ENCODE measurements around the gene CLRN3.

Gene CLRN3

GRCh38 chr10:127871631-127872010, 21.1 kb downstream of the CLRN3 start:
- H3K4me2 ChIP-seq (ENCODE audit: low read depth, low read length, poor library complexity, severe bottlenecking), result no peak overlapping the region
- H3K9me2 ChIP-seq (replicated peaks; ENCODE audit: low read depth, low read length), result no peaks in the 10 kb centered on the region
- H4K20me1 ChIP-seq (ENCODE audit: insufficient read depth, low read length, poor library complexity, severe bottlenecking), result no peaks in the 10 kb centered on the region
- H2AFZ ChIP-seq (ENCODE audit: low read length), result no peak overlapping the region
- H3K4me3 ChIP-seq (ENCODE audit: low read length, poor library complexity, severe bottlenecking), result no peak overlapping the region
- H3K36me3 ChIP-seq (ENCODE audit: insufficient read depth, low read length), result no peaks in the 10 kb centered on the region
- H3F3A ChIP-seq (ENCODE audit: low read depth), result no peaks in the 10 kb centered on the region
- no peaks in the 10 kb centered on the region for H3K4me1 ChIP-seq (ENCODE audit: insufficient read depth, low read length, poor library complexity, severe bottlenecking)
- no peak overlapping the region for H3K9ac ChIP-seq (ENCODE audit: low read depth, low read length, poor library complexity, severe bottlenecking)
- no peaks in the 10 kb centered on the region for H3K27me3 ChIP-seq (ENCODE audit: insufficient read depth, low read length, poor library complexity, severe bottlenecking)
- H3K9me3 ChIP-seq (ENCODE audit: insufficient read depth, low read depth, low read length), result peaks cover 2% of the 10 kb centered on the region; the same call in 1 of the 2 replicates
- no peaks in the 10 kb centered on the region for H3K79me2 ChIP-seq (ENCODE audit: insufficient read depth, low read length)
- TF ChIP-seq EZH2phosphoT487 (IDR thresholded peaks at IDR 0.05; ENCODE audit: borderline replicate concordance) (no peak), CTCF (conservative IDR thresholded peaks at IDR 0.05; ENCODE audit: low read length) (no peak)

- no peaks in the 10 kb centered on the region for H3K4me1 ChIP-seq (ENCODE audit: insufficient read depth, low read length, poor library complexity, severe bottlenecking)
- TF ChIP-seq EZH2phosphoT487 (IDR thresholded peaks at IDR 0.05; ENCODE audit: borderline replicate concordance) (no peak), CTCF (conservative IDR thresholded peaks at IDR 0.05; ENCODE audit: low read length) (no peak)
These were observed 23.4 kb downstream of the CLRN3 start for GRCh38 chr10:127869329-127869728.

GRCh38 chr10:127867805-127868204, 24.9 kb downstream of the CLRN3 start:
- Histone ChIP-seq H4K20me1 (ENCODE audit: insufficient read depth, low read length, poor library complexity, severe bottlenecking) (no peaks in the 10 kb centered on the region), H3F3A (ENCODE audit: low read depth) (no peaks in the 10 kb centered on the region), H3K9me2 (replicated peaks; ENCODE audit: low read depth, low read length) (no peaks in the 10 kb centered on the region), H3K79me2 (ENCODE audit: insufficient read depth, low read length) (no peaks in the 10 kb centered on the region), H3K36me3 (ENCODE audit: insufficient read depth, low read length) (no peaks in the 10 kb centered on the region), H3K27me3 (ENCODE audit: insufficient read depth, low read length, poor library complexity, severe bottlenecking) (no peaks in the 10 kb centered on the region), H3K4me3 (ENCODE audit: low read length, poor library complexity, severe bottlenecking) (no peak overlapping the region), H3K9ac (ENCODE audit: low read depth, low read length, poor library complexity, severe bottlenecking) (no peak overlapping the region), H3K4me2 (ENCODE audit: low read depth, low read length, poor library complexity, severe bottlenecking) (no peak overlapping the region), H3K9me3 (ENCODE audit: insufficient read depth, low read depth, low read length) (peaks cover 2% of the 10 kb centered on the region; the same call in 1 of the 2 replicates), H3K4me1 (ENCODE audit: insufficient read depth, low read length, poor library complexity, severe bottlenecking) (no peaks in the 10 kb centered on the region), H2AFZ (ENCODE audit: low read length) (no peak overlapping the region)
- TF ChIP-seq EZH2phosphoT487 (IDR thresholded peaks at IDR 0.05; ENCODE audit: borderline replicate concordance), result no peak
- TF ChIP-seq CTCF (conservative IDR thresholded peaks at IDR 0.05; ENCODE audit: low read length), result no peak

More at GRCh38 chr10:127869329-127869728, 23.4 kb downstream of the CLRN3 start:
- H3K4me3 ChIP-seq (ENCODE audit: low read length, poor library complexity, severe bottlenecking), result no peak overlapping the region
- peaks cover 2% of the 10 kb centered on the region; the same call in 1 of the 2 replicates for H3K9me3 ChIP-seq (ENCODE audit: insufficient read depth, low read depth, low read length)
- H4K20me1 ChIP-seq (ENCODE audit: insufficient read depth, low read length, poor library complexity, severe bottlenecking), result no peaks in the 10 kb centered on the region
- no peaks in the 10 kb centered on the region for H3K36me3 ChIP-seq (ENCODE audit: insufficient read depth, low read length)
- no peaks in the 10 kb centered on the region for H3F3A ChIP-seq (ENCODE audit: low read depth)
- H3K9me2 ChIP-seq (replicated peaks; ENCODE audit: low read depth, low read length), result no peaks in the 10 kb centered on the region
- no peaks in the 10 kb centered on the region for H3K27me3 ChIP-seq (ENCODE audit: insufficient read depth, low read length, poor library complexity, severe bottlenecking)
- no peak overlapping the region for H3K4me2 ChIP-seq (ENCODE audit: low read depth, low read length, poor library complexity, severe bottlenecking)
- H2AFZ ChIP-seq (ENCODE audit: low read length), result no peak overlapping the region
- H3K9ac ChIP-seq (ENCODE audit: low read depth, low read length, poor library complexity, severe bottlenecking), result no peak overlapping the region
- no peaks in the 10 kb centered on the region for H3K79me2 ChIP-seq (ENCODE audit: insufficient read depth, low read length)

Data from Loucy (cell line).